Measurements from ENCODE around the gene SPEN. TPM values are rescaled to one million over a fixed set of nuclear protein-coding genes. Genes with fewer than 3 reads are reported as not detected.

Gene SPEN
- total and polyA plus RNA-seq, 10 of the 15 experiments (the other 5 are each of a cell fraction or from before 2014, with no cell fraction given): 5.2 to 58.7 (median 20.1) TPM

DNA sequence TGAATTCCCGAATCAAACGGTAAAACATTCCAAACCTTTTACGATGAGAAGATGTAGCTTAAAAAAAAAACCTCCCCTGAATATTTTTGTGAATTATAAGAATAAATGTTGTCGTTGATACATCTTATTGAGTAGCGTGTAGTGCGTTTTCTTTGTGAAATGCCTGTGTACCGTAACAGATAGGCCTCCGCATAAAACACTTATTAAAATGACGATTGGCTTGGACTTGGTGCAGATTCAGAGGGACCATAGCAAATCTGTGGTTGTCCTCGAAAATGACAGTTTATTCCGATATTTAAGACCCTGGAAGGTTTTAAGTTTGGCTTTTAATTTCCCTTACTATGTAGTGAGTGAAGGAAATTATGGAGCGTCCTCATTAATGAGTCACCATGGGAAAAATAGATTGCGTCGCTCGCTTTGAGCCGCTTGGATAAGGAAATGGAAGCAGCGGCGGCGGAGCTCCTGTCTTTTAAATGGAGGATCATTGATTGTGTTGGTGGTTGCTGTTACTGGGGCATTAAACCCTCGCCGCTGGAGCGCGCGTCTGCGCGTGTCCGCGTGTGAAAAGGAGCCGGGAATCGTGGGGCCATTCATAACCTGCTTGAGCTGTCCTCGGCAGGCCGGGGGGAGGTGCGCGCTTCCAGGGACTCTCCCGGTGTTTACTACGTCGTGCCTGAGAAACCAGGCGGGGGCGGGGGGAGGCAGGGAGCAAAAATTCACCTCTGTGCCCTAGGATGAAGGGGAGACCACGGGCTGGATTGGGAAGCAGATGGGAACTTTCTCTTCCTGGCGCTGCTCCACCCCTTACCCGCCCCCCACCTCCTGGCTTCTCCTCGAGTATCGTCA, 1.6 kb downstream of the SPEN start:
- WGBS (ENCODE audit: insufficient coverage, insufficient replicate concordance, low lambda C conversion rate, missing lambda C conversion rate): 1% methylated on average over 40 of the region's 44 CpGs
- peak overlapping the region; percentile 53; the same call in 1 of the 2 replicates for H2AFZ ChIP-seq (ENCODE audit: control insufficient read depth, low read depth, low read length)
- peaks cover 4% of the 10 kb centered on the region for H3K4me1 ChIP-seq (ENCODE audit: control insufficient read depth, insufficient read depth, low read length)
- ChIA-PET POLR2A (interaction anchor here (0.5 to 6.1 kb wide), 11 partner anchors 12 to 126 kb away, joined by 3 to 75 read pairs (median 4); partner anchors contain the start of gene ZBTB17), RAD21 (ENCODE audit: unreplicated experiment) (interaction anchor here (0.6 to 6.2 kb wide), 12 partner anchors 10 to 244 kb away, joined by 3 to 55 read pairs (median 6); partner anchors contain the start of genes SRARP and ZBTB17), CTCF (interaction anchor here (0.6 to 1.6 kb wide), 5 partner anchors 15 to 114 kb away, joined by 3 to 5 read pairs (median 3); no protein-coding TSS in a partner anchor), SMC1A (ENCODE audit: uncharacterized antibody, unreplicated experiment) (interaction anchor here (0.6 to 5.2 kb wide), 11 partner anchors 11 to 159 kb away, joined by 3 to 27 read pairs (median 6); partner anchors contain the start of gene ZBTB17)
- peak overlapping the region; percentile 94 for H3K4me3 ChIP-seq
- no peaks in the 10 kb centered on the region for H3K9me3 ChIP-seq (replicated peaks; ENCODE audit: control insufficient read depth, insufficient read depth, low read length)
- peaks cover 85% of the 10 kb centered on the region for H3K79me2 ChIP-seq (ENCODE audit: control insufficient read depth, insufficient read depth, low read length)
- H3K27ac ChIP-seq (ENCODE audit: control insufficient read depth, insufficient read depth): peak overlapping the region; percentile 86
- in situ Hi-C loops (cut with MboI): no loop called here
- BruUV-seq (replicated peaks): TSS peak; percentile 59
- ATAC-seq: peak; percentile 34
- H3K27me3 ChIP-seq (replicated peaks in 1 of 2; ENCODE audit: control insufficient read depth in 2 of 2, insufficient read depth in 2 of 2, low read length in 1 of 2): no peaks in the 10 kb centered on the region
- H3K4me2 ChIP-seq (ENCODE audit: control insufficient read depth, insufficient read depth): peak overlapping the region; percentile 94
- H3K36me3 ChIP-seq (ENCODE audit: control insufficient read depth in 2 of 2, insufficient read depth in 2 of 2, low read length in 1 of 2): no peaks in the 10 kb centered on the region
- no peaks in the 10 kb centered on the region for H4K20me1 ChIP-seq (ENCODE audit: control insufficient read depth, insufficient read depth)
- intact Hi-C loops (cut with micrococcal nuclease; ENCODE audit: unreplicated experiment): loop anchor here (5.0 to 10.0 kb wide), 3 partner anchors 118 to 518 kb away; partner anchors contain the start of genes CASP9, DNAJC16 and SZRD1
- H3K9ac ChIP-seq (ENCODE audit: control insufficient read depth, insufficient read depth, low read length): peak overlapping the region; percentile 88
- FAIRE-seq: no peak
- no peak for DNase-seq (ENCODE audit: low read depth, low spot score)
- TF ChIP-seq SMAD5 (IDR thresholded peaks at IDR 0.05; ENCODE audit: low read depth) (0 out of 2 replicates have a peak, but pooled peaks have one; percentile 24), SP1 (IDR thresholded peaks at IDR 0.05; ENCODE audit: low read depth, low read length) (no peak), NR2F1 (conservative IDR thresholded peaks at IDR 0.05) (no peak), JUNB (IDR thresholded peaks at IDR 0.05) (no peak), FOXK2 (IDR thresholded peaks at IDR 0.05) (no peak), GATAD2B (conservative IDR thresholded peaks at IDR 0.05; ENCODE audit: low read depth) (peak; percentile 67; the same call in 1 of the 2 replicates), ZNF384 (IDR thresholded peaks at IDR 0.05; ENCODE audit: borderline replicate concordance, low read depth, low read length) (no peak), DPF2 (IDR thresholded peaks at IDR 0.05) (0 out of 2 replicates have a peak, but pooled peaks have one; percentile 33)
- TF ChIP-seq, protein P1, sequence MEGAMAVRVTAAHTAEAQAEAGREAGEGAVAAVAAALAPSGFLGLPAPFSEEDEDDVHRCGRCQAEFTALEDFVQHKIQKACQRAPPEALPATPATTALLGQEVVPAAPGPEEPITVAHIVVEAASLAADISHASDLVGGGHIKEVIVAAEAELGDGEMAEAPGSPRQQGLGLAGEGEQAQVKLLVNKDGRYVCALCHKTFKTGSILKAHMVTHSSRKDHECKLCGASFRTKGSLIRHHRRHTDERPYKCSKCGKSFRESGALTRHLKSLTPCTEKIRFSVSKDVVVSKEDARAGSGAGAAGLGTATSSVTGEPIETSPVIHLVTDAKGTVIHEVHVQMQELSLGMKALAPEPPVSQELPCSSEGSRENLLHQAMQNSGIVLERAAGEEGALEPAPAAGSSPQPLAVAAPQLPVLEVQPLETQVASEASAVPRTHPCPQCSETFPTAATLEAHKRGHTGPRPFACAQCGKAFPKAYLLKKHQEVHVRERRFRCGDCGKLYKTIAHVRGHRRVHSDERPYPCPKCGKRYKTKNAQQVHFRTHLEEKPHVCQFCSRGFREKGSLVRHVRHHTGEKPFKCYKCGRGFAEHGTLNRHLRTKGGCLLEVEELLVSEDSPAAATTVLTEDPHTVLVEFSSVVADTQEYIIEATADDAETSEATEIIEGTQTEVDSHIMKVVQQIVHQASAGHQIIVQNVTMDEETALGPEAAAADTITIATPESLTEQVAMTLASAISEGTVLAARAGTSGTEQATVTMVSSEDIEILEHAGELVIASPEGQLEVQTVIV (IDR thresholded peaks at IDR 0.05; ENCODE audit: borderline replicate concordance, partially characterized antibody): no peak
- TF ChIP-seq, protein P2, sequence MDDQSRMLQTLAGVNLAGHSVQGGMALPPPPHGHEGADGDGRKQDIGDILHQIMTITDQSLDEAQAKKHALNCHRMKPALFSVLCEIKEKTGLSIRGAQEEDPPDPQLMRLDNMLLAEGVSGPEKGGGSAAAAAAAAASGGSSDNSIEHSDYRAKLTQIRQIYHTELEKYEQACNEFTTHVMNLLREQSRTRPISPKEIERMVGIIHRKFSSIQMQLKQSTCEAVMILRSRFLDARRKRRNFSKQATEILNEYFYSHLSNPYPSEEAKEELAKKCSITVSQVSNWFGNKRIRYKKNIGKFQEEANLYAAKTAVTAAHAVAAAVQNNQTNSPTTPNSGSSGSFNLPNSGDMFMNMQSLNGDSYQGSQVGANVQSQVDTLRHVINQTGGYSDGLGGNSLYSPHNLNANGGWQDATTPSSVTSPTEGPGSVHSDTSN (IDR thresholded peaks at IDR 0.05; ENCODE audit: insufficient replicate concordance, low read depth, low read length): no peak
- TF ChIP-seq, protein P3, sequence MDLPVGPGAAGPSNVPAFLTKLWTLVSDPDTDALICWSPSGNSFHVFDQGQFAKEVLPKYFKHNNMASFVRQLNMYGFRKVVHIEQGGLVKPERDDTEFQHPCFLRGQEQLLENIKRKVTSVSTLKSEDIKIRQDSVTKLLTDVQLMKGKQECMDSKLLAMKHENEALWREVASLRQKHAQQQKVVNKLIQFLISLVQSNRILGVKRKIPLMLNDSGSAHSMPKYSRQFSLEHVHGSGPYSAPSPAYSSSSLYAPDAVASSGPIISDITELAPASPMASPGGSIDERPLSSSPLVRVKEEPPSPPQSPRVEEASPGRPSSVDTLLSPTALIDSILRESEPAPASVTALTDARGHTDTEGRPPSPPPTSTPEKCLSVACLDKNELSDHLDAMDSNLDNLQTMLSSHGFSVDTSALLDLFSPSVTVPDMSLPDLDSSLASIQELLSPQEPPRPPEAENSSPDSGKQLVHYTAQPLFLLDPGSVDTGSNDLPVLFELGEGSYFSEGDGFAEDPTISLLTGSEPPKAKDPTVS (IDR thresholded peaks at IDR 0.05; ENCODE audit: low read depth, low read length): no peak
- TF ChIP-seq, protein P4, sequence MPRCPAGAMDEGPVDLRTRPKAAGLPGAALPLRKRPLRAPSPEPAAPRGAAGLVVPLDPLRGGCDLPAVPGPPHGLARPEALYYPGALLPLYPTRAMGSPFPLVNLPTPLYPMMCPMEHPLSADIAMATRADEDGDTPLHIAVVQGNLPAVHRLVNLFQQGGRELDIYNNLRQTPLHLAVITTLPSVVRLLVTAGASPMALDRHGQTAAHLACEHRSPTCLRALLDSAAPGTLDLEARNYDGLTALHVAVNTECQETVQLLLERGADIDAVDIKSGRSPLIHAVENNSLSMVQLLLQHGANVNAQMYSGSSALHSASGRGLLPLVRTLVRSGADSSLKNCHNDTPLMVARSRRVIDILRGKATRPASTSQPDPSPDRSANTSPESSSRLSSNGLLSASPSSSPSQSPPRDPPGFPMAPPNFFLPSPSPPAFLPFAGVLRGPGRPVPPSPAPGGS (IDR thresholded peaks at IDR 0.05; ENCODE audit: borderline replicate concordance, insufficient read depth, low read depth, low read length, poor library complexity, severe bottlenecking): no peak
- TF ChIP-seq, protein P5, sequence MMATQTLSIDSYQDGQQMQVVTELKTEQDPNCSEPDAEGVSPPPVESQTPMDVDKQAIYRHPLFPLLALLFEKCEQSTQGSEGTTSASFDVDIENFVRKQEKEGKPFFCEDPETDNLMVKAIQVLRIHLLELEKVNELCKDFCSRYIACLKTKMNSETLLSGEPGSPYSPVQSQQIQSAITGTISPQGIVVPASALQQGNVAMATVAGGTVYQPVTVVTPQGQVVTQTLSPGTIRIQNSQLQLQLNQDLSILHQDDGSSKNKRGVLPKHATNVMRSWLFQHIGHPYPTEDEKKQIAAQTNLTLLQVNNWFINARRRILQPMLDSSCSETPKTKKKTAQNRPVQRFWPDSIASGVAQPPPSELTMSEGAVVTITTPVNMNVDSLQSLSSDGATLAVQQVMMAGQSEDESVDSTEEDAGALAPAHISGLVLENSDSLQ (IDR thresholded peaks at IDR 0.05): no peak
